Cortex of kidney (tissue), 1 donor: ENCODE data around the gene KCNH4.
"Not testable (repeated sequence)": the region's sequence is repeated elsewhere in the genome, so short reads cannot be mapped to it uniquely, and the experiment has no call there.

Experiments
- DNase-seq: peaks from one replicate; lab custom pipeline; 2025; lab: John Stamatoyannopoulos, UW

The KCNH4 gene

GRCh38 chr17:42193969-42194899 is 13.3 kb upstream of the KCNH4 start, which contains the start of gene GHDC:
GHDC (minus strand) TSS chr17:42194494; CDS start chr17:42193581, 913 bp downstream.
- DNase-seq, result no peak

- DNase-seq, result no peak
These were observed 12.4 kb upstream of the KCNH4 start for GRCh38 chr17:42193216-42193968.

- DNase-seq, result no peak
These were observed 11.5 kb upstream of the KCNH4 start for GRCh38 chr17:42192189-42193126.

GRCh38 chr17:42191275-42191608 is 10.3 kb upstream of the KCNH4 start:
- no peak for DNase-seq

GRCh38 chr17:42190491-42191274 is 9.7 kb upstream of the KCNH4 start:
- no peak for DNase-seq

- DNase-seq, result no peak
These were observed 8.7 kb upstream of the KCNH4 start for GRCh38 chr17:42189651-42189965.

- DNase-seq, result no peak
These were observed 8.1 kb upstream of the KCNH4 start for GRCh38 chr17:42188749-42189650.

GRCh38 chr17:42187833-42188232 is 6.9 kb upstream of the KCNH4 start:
- no peak for DNase-seq

- DNase-seq, result not testable (repeated sequence)
These were observed 5.2 kb upstream of the KCNH4 start for GRCh38 chr17:42186191-42186590.

GRCh38 chr17:42185621-42185930 is 4.6 kb upstream of the KCNH4 start:
- DNase-seq, result no peak

GRCh38 chr17:42184713-42185620 is 4.0 kb upstream of the KCNH4 start, which contains the start of gene HCRT:
HCRT (minus strand) TSS chr17:42185452; CDS start chr17:42185365, 87 bp downstream.
- DNase-seq, result no peak

- DNase-seq, result no peak
These were observed 3.1 kb upstream of the KCNH4 start for GRCh38 chr17:42183741-42184711.

GRCh38 chr17:42182927-42183734 is 2.2 kb upstream of the KCNH4 start:
- no peak for DNase-seq

GRCh38 chr17:42181851-42182207 is 887 bp upstream of the KCNH4 start:
- DNase-seq, result no peak

- no peak for DNase-seq
These were observed 476 bp downstream of the KCNH4 start for GRCh38 chr17:42180411-42180921.

GRCh38 chr17:42179911-42180410 is 981 bp downstream of the KCNH4 start:
- no peak for DNase-seq

- no peak for DNase-seq
These were observed 1.6 kb downstream of the KCNH4 start for GRCh38 chr17:42179335-42179734.
